ENCODE data around the gene D2HGDH.

GRCh38 chr2:241763551-241764274 is 29.3 kb downstream of the D2HGDH start:
- TF ChIP-seq CTCF (IDR thresholded peaks at IDR 0.05) (no peak), POLR2A (IDR thresholded peaks at IDR 0.05) (no peak)

Data from prostate gland (tissue), 2 donors.